ENCODE data around the gene HS3ST5.
"Not testable (repeated sequence)": the region's sequence is repeated elsewhere in the genome, so short reads cannot be mapped to it uniquely, and the experiment has no call there.

The HS3ST5 gene

GRCh38 chr6:114049367-114049966 is 293.4 kb downstream of the HS3ST5 start:
- DNase-seq (ENCODE audit: low read depth in 2 of 2), result no peak

GRCh38 chr6:114044566-114044965 is 298.3 kb downstream of the HS3ST5 start:
- not testable (repeated sequence) for DNase-seq (ENCODE audit: low read depth in 2 of 2)

GRCh38 chr6:114042267-114043016 is 300.4 kb downstream of the HS3ST5 start:
- no peak for DNase-seq (ENCODE audit: low read depth in 2 of 2)

GRCh38 chr6:114040871-114041270 is 302.0 kb downstream of the HS3ST5 start:
- DNase-seq (ENCODE audit: low read depth in 2 of 2), result no peak

GRCh38 chr6:114039841-114040240 is 303.0 kb downstream of the HS3ST5 start:
- no peak for DNase-seq (ENCODE audit: low read depth in 2 of 2)

- no peak for DNase-seq (ENCODE audit: low read depth in 2 of 2)
Observed at GRCh38 chr6:114033606-114034005, 309.2 kb downstream of the HS3ST5 start.

- no peak for DNase-seq (ENCODE audit: low read depth in 2 of 2)
Observed at GRCh38 chr6:114032721-114033120, 310.1 kb downstream of the HS3ST5 start.

GRCh38 chr6:114030767-114031166 is 312.1 kb downstream of the HS3ST5 start:
- no peak for DNase-seq (ENCODE audit: low read depth in 2 of 2)

GRCh38 chr6:114024746-114025145 is 318.1 kb downstream of the HS3ST5 start:
- no peak for DNase-seq (ENCODE audit: low read depth in 2 of 2)

- no peak for DNase-seq (ENCODE audit: low read depth in 2 of 2)
Observed at GRCh38 chr6:114020196-114020595, 322.6 kb downstream of the HS3ST5 start.

GRCh38 chr6:114017146-114017545 is 325.7 kb downstream of the HS3ST5 start:
- DNase-seq (ENCODE audit: low read depth in 2 of 2), result not testable (repeated sequence)

- DNase-seq (ENCODE audit: low read depth in 2 of 2), result not testable (repeated sequence)
Observed at GRCh38 chr6:114014106-114014505, 328.7 kb downstream of the HS3ST5 start.

- DNase-seq (ENCODE audit: low read depth in 2 of 2), result not testable (repeated sequence)
Observed at GRCh38 chr6:114011486-114011885, 331.3 kb downstream of the HS3ST5 start.

- DNase-seq (ENCODE audit: low read depth in 2 of 2), result no peak
Observed at GRCh38 chr6:114010540-114010939, 332.3 kb downstream of the HS3ST5 start.

- DNase-seq (ENCODE audit: low read depth in 2 of 2), result no peak
Observed at GRCh38 chr6:114009192-114009591, 333.6 kb downstream of the HS3ST5 start.

GRCh38 chr6:114008331-114008730 is 334.5 kb downstream of the HS3ST5 start:
- DNase-seq (ENCODE audit: low read depth in 2 of 2), result no peak

GRCh38 chr6:114007516-114007915 is 335.3 kb downstream of the HS3ST5 start:
- no peak for DNase-seq (ENCODE audit: low read depth in 2 of 2)

Measured in stimulated activated CD8-positive, alpha-beta memory T cell treated with anti-CD3 and anti-CD28 coated beads, Interleukin-7, amount 100 ng/mL, for 4 hours (primary cell).